D721Med (cell line): ENCODE results near the gene SLC9A9.

Experiments
- DNase-seq: peaks from one replicate; pipeline ENCODE4 v3.0.0; 2011; ENCODE audit warnings: low spot score; ENCODE audit not compliant: insufficient read length
- FAIRE-seq: peaks from 2 replicates; lab custom pipeline; 2011; peaks lifted over from hg19 to GRCh38; lab: Jason Lieb, UNC
- CTCF ChIP-seq: IDR thresholded peaks from 2 replicates; pipeline ENCODE4 v1.5.1; 2012; ENCODE audit warnings: mild to moderate bottlenecking, control low read depth; ENCODE audit not compliant: insufficient read depth; ENCODE audit errors: missing control alignments

Gene SLC9A9

GRCh38 chr3:143668924-143669790, 179.1 kb downstream of the SLC9A9 start:
- no peak for FAIRE-seq
- no peak for DNase-seq
- no peak for TF ChIP-seq CTCF

GRCh38 chr3:143668385-143668784, 179.9 kb downstream of the SLC9A9 start:
- DNase-seq = no peak
- no peak for TF ChIP-seq CTCF
- FAIRE-seq = no peak

GRCh38 chr3:143661677-143662076, 186.6 kb downstream of the SLC9A9 start:
- no peak for FAIRE-seq
- DNase-seq = no peak
- TF ChIP-seq CTCF = no peak

- DNase-seq = no peak
- no peak for TF ChIP-seq CTCF
- no peak for FAIRE-seq
Observed at GRCh38 chr3:143658861-143659260, 189.4 kb downstream of the SLC9A9 start.

GRCh38 chr3:143658116-143658515, 190.2 kb downstream of the SLC9A9 start:
- TF ChIP-seq CTCF = no peak
- DNase-seq (no peak), FAIRE-seq (no peak)

- no peak for FAIRE-seq
- no peak for TF ChIP-seq CTCF
Observed at GRCh38 chr3:143657391-143657790, 190.9 kb downstream of the SLC9A9 start.

GRCh38 chr3:143654906-143655305, 193.4 kb downstream of the SLC9A9 start:
- TF ChIP-seq CTCF = no peak
- no peak for DNase-seq
- FAIRE-seq = no peak

More at GRCh38 chr3:143657391-143657790, 190.9 kb downstream of the SLC9A9 start:
- DNase-seq = no peak
